ENCODE measurements around the gene ATRNL1. TPM values are rescaled to one million over a fixed set of nuclear protein-coding genes. Genes with fewer than 3 reads are reported as not detected.

Gene ATRNL1
- polyA plus RNA-seq, 1 of the 3 experiments (the other 2 are of a cell fraction), result 0.67 TPM

DNA sequence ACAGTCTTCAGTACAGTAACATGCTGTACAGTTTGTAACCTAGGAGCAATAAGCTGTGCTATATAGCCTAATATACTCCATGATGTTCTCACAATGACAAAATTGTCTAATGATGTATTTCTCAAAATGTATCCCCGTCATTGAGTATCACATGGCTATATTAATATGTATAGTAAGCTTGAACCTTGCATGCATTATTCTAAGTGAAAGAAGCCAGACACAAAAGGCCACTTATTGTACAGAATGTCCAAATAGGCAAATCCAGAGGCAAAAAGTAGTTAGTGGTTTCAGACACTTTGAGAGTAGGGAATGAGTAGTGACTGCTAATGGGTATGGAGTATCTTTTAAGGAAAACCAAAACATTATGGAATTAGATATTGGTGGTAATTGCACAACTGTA lies 545.1 kb downstream of the ATRNL1 start:
- Histone ChIP-seq H3K36me3 (replicated peaks in 1 of 2; ENCODE audit: control insufficient read depth in 1 of 2, insufficient read depth in 2 of 2, low read length in 1 of 2) (no peaks in the 10 kb centered on the region), H4K20me1 (ENCODE audit: insufficient read depth) (no peaks in the 10 kb centered on the region), H3F3A (replicated peaks; ENCODE audit: insufficient read depth) (peaks cover 5% of the 10 kb centered on the region), H3K27ac (ENCODE audit: low read depth in 2 of 2, low read length in 1 of 2) (no peak overlapping the region), H3K4me2 (no peak overlapping the region), H3K27me3 (ENCODE audit: insufficient read depth) (no peaks in the 10 kb centered on the region), H3K4me1 (ENCODE audit: control insufficient read depth in 1 of 2, insufficient read depth in 2 of 2, low read depth in 1 of 2, low read length in 1 of 2) (no peaks in the 10 kb centered on the region), H3K79me2 (ENCODE audit: insufficient read depth) (no peaks in the 10 kb centered on the region), H3K9ac (no peak overlapping the region), H3K9me2 (no peaks in the 10 kb centered on the region), H2AFZ (ENCODE audit: low read depth) (no peak overlapping the region), H3K4me3 (ENCODE audit: low read depth in 2 of 2, low read length in 1 of 2) (no peak overlapping the region), H3K9me3 (no peaks in the 10 kb centered on the region)
- no peak for DNase-seq
- no peak for TF ChIP-seq MEF2A (IDR thresholded peaks at IDR 0.05; ENCODE audit: borderline replicate concordance, low read depth)
- TF ChIP-seq ELF1 (IDR thresholded peaks at IDR 0.05), result no peak
- no peak for TF ChIP-seq FOSL2 (IDR thresholded peaks at IDR 0.05; ENCODE audit: borderline replicate concordance, low read depth)
- TF ChIP-seq CHD2 (IDR thresholded peaks at IDR 0.05; ENCODE audit: low read length, partially characterized antibody), result no peak
- TF ChIP-seq, protein P1, sequence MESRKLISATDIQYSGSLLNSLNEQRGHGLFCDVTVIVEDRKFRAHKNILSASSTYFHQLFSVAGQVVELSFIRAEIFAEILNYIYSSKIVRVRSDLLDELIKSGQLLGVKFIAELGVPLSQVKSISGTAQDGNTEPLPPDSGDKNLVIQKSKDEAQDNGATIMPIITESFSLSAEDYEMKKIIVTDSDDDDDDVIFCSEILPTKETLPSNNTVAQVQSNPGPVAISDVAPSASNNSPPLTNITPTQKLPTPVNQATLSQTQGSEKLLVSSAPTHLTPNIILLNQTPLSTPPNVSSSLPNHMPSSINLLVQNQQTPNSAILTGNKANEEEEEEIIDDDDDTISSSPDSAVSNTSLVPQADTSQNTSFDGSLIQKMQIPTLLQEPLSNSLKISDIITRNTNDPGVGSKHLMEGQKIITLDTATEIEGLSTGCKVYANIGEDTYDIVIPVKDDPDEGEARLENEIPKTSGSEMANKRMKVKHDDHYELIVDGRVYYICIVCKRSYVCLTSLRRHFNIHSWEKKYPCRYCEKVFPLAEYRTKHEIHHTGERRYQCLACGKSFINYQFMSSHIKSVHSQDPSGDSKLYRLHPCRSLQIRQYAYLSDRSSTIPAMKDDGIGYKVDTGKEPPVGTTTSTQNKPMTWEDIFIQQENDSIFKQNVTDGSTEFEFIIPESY (IDR thresholded peaks at IDR 0.05; ENCODE audit: borderline replicate concordance, low read depth), result no peak
- TF ChIP-seq, protein P2, sequence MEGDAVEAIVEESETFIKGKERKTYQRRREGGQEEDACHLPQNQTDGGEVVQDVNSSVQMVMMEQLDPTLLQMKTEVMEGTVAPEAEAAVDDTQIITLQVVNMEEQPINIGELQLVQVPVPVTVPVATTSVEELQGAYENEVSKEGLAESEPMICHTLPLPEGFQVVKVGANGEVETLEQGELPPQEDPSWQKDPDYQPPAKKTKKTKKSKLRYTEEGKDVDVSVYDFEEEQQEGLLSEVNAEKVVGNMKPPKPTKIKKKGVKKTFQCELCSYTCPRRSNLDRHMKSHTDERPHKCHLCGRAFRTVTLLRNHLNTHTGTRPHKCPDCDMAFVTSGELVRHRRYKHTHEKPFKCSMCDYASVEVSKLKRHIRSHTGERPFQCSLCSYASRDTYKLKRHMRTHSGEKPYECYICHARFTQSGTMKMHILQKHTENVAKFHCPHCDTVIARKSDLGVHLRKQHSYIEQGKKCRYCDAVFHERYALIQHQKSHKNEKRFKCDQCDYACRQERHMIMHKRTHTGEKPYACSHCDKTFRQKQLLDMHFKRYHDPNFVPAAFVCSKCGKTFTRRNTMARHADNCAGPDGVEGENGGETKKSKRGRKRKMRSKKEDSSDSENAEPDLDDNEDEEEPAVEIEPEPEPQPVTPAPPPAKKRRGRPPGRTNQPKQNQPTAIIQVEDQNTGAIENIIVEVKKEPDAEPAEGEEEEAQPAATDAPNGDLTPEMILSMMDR (IDR thresholded peaks at IDR 0.05), result no peak
- no peak for TF ChIP-seq TCF12 (IDR thresholded peaks at IDR 0.05)
- TF ChIP-seq MXI1 (IDR thresholded peaks at IDR 0.05; ENCODE audit: low read depth, low read length), result no peak
- TF ChIP-seq, protein P3, sequence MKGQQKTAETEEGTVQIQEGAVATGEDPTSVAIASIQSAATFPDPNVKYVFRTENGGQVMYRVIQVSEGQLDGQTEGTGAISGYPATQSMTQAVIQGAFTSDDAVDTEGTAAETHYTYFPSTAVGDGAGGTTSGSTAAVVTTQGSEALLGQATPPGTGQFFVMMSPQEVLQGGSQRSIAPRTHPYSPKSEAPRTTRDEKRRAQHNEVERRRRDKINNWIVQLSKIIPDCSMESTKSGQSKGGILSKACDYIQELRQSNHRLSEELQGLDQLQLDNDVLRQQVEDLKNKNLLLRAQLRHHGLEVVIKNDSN (IDR thresholded peaks at IDR 0.05; ENCODE audit: borderline replicate concordance, low read depth), result no peak
- no peak for TF ChIP-seq RCOR1 (IDR thresholded peaks at IDR 0.05; ENCODE audit: low read length)
- TF ChIP-seq EZH2phosphoT487 (IDR thresholded peaks at IDR 0.05; ENCODE audit: borderline replicate concordance, low read depth), result no peak
- no peak for TF ChIP-seq FOXJ3 (CRISPR knock-in tag; IDR thresholded peaks at IDR 0.05)
- TF ChIP-seq, protein P4, sequence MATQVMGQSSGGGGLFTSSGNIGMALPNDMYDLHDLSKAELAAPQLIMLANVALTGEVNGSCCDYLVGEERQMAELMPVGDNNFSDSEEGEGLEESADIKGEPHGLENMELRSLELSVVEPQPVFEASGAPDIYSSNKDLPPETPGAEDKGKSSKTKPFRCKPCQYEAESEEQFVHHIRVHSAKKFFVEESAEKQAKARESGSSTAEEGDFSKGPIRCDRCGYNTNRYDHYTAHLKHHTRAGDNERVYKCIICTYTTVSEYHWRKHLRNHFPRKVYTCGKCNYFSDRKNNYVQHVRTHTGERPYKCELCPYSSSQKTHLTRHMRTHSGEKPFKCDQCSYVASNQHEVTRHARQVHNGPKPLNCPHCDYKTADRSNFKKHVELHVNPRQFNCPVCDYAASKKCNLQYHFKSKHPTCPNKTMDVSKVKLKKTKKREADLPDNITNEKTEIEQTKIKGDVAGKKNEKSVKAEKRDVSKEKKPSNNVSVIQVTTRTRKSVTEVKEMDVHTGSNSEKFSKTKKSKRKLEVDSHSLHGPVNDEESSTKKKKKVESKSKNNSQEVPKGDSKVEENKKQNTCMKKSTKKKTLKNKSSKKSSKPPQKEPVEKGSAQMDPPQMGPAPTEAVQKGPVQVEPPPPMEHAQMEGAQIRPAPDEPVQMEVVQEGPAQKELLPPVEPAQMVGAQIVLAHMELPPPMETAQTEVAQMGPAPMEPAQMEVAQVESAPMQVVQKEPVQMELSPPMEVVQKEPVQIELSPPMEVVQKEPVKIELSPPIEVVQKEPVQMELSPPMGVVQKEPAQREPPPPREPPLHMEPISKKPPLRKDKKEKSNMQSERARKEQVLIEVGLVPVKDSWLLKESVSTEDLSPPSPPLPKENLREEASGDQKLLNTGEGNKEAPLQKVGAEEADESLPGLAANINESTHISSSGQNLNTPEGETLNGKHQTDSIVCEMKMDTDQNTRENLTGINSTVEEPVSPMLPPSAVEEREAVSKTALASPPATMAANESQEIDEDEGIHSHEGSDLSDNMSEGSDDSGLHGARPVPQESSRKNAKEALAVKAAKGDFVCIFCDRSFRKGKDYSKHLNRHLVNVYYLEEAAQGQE (IDR thresholded peaks at IDR 0.05; ENCODE audit: low read depth, low read length), result no peak
- no peak for TF ChIP-seq NRF1 (IDR thresholded peaks at IDR 0.05; ENCODE audit: low read depth, low read length)
- no peak for TF ChIP-seq TEAD4 (IDR thresholded peaks at IDR 0.05; ENCODE audit: borderline replicate concordance, insufficient read depth)
- ChIA-PET POLR2A (no interaction called here), CTCF (no interaction called here)
- 42% methylated on average over 1 of the region's 1 CpG for WGBS (ENCODE audit: low lambda C conversion rate)
